Trophoblast cell (in vitro differentiated cells and primary cell): ENCODE measurements around the gene TRPM5.
"Not testable (repeated sequence)": the region's sequence is repeated elsewhere in the genome, so short reads cannot be mapped to it uniquely, and the experiment has no call there.

Source experiments
- DNase-seq, 2 donors: peaks; one replicate each; pipeline ENCODE4 v3.0.0-alpha.2; 2016
- H2AFZ ChIP-seq: 2 replicates; pipeline ENCODE4 v1.6.1; 2013; ENCODE audit warnings: low read length, moderate library complexity, mild to moderate bottlenecking; ENCODE audit not compliant: insufficient read depth, poor library complexity
- H2AK5ac ChIP-seq: 2 replicates; pipeline ENCODE4 v1.6.1; 2013; ENCODE audit warnings: mild to moderate bottlenecking, low read length
- H2BK120ac ChIP-seq: 2 replicates; pipeline ENCODE4 v1.6.1; 2013; ENCODE audit warnings: low read length, mild to moderate bottlenecking, moderate library complexity; ENCODE audit not compliant: insufficient read depth, poor library complexity
- H2BK12ac ChIP-seq: 2 replicates; pipeline ENCODE4 v1.6.1; 2013; ENCODE audit warnings: mild to moderate bottlenecking, low read length, moderate library complexity
- H2BK5ac ChIP-seq: 2 replicates; pipeline ENCODE4 v1.6.1; 2013; ENCODE audit warnings: low read length, low read depth, moderate library complexity, mild to moderate bottlenecking; ENCODE audit not compliant: poor library complexity
- H3K14ac ChIP-seq: 2 replicates; pipeline ENCODE4 v1.6.1; 2013; ENCODE audit warnings: mild to moderate bottlenecking, low read length
- H3K18ac ChIP-seq: 2 replicates; pipeline ENCODE4 v1.6.1; 2013; ENCODE audit warnings: mild to moderate bottlenecking, low read length
- H3K23ac ChIP-seq: 2 replicates; pipeline ENCODE4 v1.6.1; 2013; ENCODE audit warnings: low read length
- H3K27ac ChIP-seq: 2 replicates; pipeline ENCODE4 v1.5.1; 2013; ENCODE audit warnings: low read depth, mild to moderate bottlenecking, inconsistent platforms, low read length, moderate library complexity
- H3K27me3 ChIP-seq: 2 replicates; pipeline ENCODE4 v1.6.1; 2013; ENCODE audit warnings: inconsistent platforms, mild to moderate bottlenecking, low read length, moderate library complexity; ENCODE audit not compliant: insufficient read depth
- H3K36me3 ChIP-seq, 2 experiments: 1 replicate in 1 of 2; 2 replicates in 1 of 2; pipeline ENCODE4 v1.6.1; 2013; ENCODE audit warnings: low read length in 2 of 2, mild to moderate bottlenecking in 2 of 2, moderate library complexity in 1 of 2; ENCODE audit not compliant: insufficient read depth in 2 of 2, control insufficient read depth in 1 of 2
- H3K4ac ChIP-seq: 2 replicates; pipeline ENCODE4 v1.6.1; 2013; ENCODE audit warnings: low read depth, mild to moderate bottlenecking, low read length, moderate library complexity
- H3K4me1 ChIP-seq, 2 experiments: 1 replicate in 1 of 2; 2 replicates in 1 of 2; pipeline ENCODE4 v1.6.1; 2013; ENCODE audit warnings: low read length in 2 of 2, mild to moderate bottlenecking in 2 of 2, moderate library complexity in 1 of 2; ENCODE audit not compliant: insufficient read depth in 2 of 2, control insufficient read depth in 1 of 2
- H3K4me2 ChIP-seq: 2 replicates; pipeline ENCODE4 v1.6.1; 2013; ENCODE audit warnings: inconsistent platforms, mild to moderate bottlenecking, low read length, moderate library complexity
- H3K4me3 ChIP-seq: 2 replicates; pipeline ENCODE4 v1.5.1; 2013; ENCODE audit warnings: mild to moderate bottlenecking, low read depth, low read length, inconsistent platforms
- H3K79me1 ChIP-seq: one replicate; pipeline ENCODE4 v1.6.1; 2013; ENCODE audit warnings: low read length
- H3K79me2 ChIP-seq: 2 replicates; pipeline ENCODE4 v1.6.1; 2013; ENCODE audit warnings: low read length, mild to moderate bottlenecking; ENCODE audit not compliant: control insufficient read depth, insufficient read depth, poor library complexity
- H3K9ac ChIP-seq: 2 replicates; pipeline ENCODE4 v1.6.1; 2013; ENCODE audit warnings: mild to moderate bottlenecking, low read length
- H3K9me3 ChIP-seq: 2 replicates; pipeline ENCODE4 v1.6.1; 2013; ENCODE audit warnings: low read depth, mild to moderate bottlenecking, control low read depth, inconsistent platforms, low read length; ENCODE audit not compliant: insufficient read depth
- H4K12ac ChIP-seq: 2 replicates; pipeline ENCODE4 v1.6.1; 2013; ENCODE audit warnings: low read depth, mild to moderate bottlenecking, low read length, moderate library complexity
- H4K8ac ChIP-seq: 2 replicates; pipeline ENCODE4 v1.6.1; 2013; ENCODE audit warnings: low read depth, mild to moderate bottlenecking, low read length, moderate library complexity
- H4K91ac ChIP-seq: one replicate; pipeline ENCODE4 v1.6.1; 2013; ENCODE audit warnings: low read depth, mild to moderate bottlenecking, low read length, moderate library complexity
- WGBS: extraction: QIAGEN DNeasy Blood & Tissue Kit; methylation state at CpG from one replicate; pipeline ENCODE4 v1.1.7; 2013; ENCODE audit warnings: missing lambda C conversion rate; ENCODE audit not compliant: insufficient read length, insufficient coverage; ENCODE audit errors: extremely low coverage; 5-methylcytosine and 5-hydroxymethylcytosine counted together

TRPM5 gene

DNA sequence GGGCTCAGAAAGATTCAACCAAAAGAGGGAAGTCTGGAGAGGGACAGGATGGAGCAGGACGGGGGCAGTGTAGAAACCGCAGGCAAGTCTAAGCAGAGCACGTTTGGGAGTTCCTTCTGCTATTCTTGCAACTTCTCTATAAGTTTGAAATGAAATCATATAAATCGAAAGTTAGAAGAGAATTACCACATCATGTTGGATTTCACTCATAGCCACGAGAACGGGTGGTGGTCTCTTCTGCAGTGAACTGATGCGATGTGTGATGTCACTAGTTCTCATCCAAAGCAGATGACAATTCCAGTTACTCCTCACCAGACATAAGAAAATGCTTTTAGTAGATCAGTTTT lies 36.5 kb upstream of the TRPM5 start:
- Histone ChIP-seq H2AFZ (no peak overlapping the region), H2BK12ac (no peak overlapping the region), H3K4ac (no peak overlapping the region), H3K14ac (no peak overlapping the region), H4K91ac (no peak overlapping the region), H3K4me2 (no peak overlapping the region), H3K23ac (no peak overlapping the region), H2BK120ac (no peak overlapping the region), H3K79me2 (no peaks in the 10 kb centered on the region), H3K79me1 (no peaks in the 10 kb centered on the region), H3K9ac (no peak overlapping the region), H3K27ac (no peak overlapping the region), H3K18ac (no peak overlapping the region), H2BK5ac (no peak overlapping the region), H3K4me1 (no peaks in the 10 kb centered on the region), H3K36me3 (no peaks in the 10 kb centered on the region), H3K4me3 (no peak overlapping the region), H3K27me3 (no peaks in the 10 kb centered on the region), H3K9me3 (peaks cover 16% of the 10 kb centered on the region), H4K12ac (no peak overlapping the region), H2AK5ac (no peak overlapping the region), H4K8ac (no peak overlapping the region)
- no CpG with 5 or more reads among the region's 7 CpGs for WGBS
- DNase-seq: peak; percentile 7 to 39

- not testable (repeated sequence) for H4K91ac ChIP-seq, H3K4me2 ChIP-seq, H2BK120ac ChIP-seq, H2AK5ac ChIP-seq, H4K8ac ChIP-seq, H3K23ac ChIP-seq, H2AFZ ChIP-seq, DNase-seq, H3K4ac ChIP-seq, H3K79me2 ChIP-seq, H2BK12ac ChIP-seq, H3K18ac ChIP-seq, H3K9ac ChIP-seq, H3K4me3 ChIP-seq, H4K12ac ChIP-seq, H3K27ac ChIP-seq, H3K27me3 ChIP-seq, H3K4me1 ChIP-seq, H2BK5ac ChIP-seq, H3K36me3 ChIP-seq, H3K79me1 ChIP-seq, H3K14ac ChIP-seq
- peaks cover 16% of the 10 kb centered on the region for H3K9me3 ChIP-seq
- no CpG with 5 or more reads among the region's 6 CpGs for WGBS
Measured at GRCh38 chr11:2480067-2480873, 36.0 kb upstream of the TRPM5 start.

DNA sequence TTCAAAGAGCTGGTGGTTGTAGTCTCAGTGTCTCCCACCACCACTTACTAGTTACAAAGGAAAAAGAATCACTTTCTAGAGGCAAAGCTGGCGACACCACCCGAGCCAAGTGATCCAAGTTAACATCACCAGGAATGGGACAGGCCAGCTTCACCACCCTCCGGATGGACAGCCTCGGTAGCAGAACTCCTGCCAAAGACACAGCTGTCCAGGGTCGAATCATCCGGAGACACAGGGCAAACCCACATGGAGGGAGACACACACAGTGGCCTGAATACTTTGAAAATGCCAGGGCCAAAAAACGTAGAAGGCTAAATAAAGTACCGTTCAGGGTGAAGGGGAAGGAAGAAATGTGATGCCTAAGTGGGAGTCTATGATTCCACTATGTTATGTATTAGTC lies 33.6 kb upstream of the TRPM5 start:
- no peaks in the 10 kb centered on the region for H3K79me1 ChIP-seq
- H3K14ac ChIP-seq: no peak overlapping the region
- no peak overlapping the region for H4K8ac ChIP-seq
- no peak overlapping the region for H3K4ac ChIP-seq
- WGBS: no CpG with 5 or more reads among the region's 8 CpGs
- H3K9me3 ChIP-seq: peaks cover 13% of the 10 kb centered on the region
- no peaks in the 10 kb centered on the region for H3K79me2 ChIP-seq
- no peak overlapping the region for H3K4me3 ChIP-seq
- no peak overlapping the region for H4K91ac ChIP-seq
- no peak overlapping the region for H2AFZ ChIP-seq
- H2BK120ac ChIP-seq: no peak overlapping the region
- H3K27me3 ChIP-seq: no peaks in the 10 kb centered on the region
- no peak overlapping the region for H4K12ac ChIP-seq
- no peak overlapping the region for H2AK5ac ChIP-seq
- no peak overlapping the region for H3K4me2 ChIP-seq
- no peak overlapping the region for H3K27ac ChIP-seq
- no peak overlapping the region for H2BK5ac ChIP-seq
- no peak overlapping the region for H3K9ac ChIP-seq
- DNase-seq: no peak
- H3K18ac ChIP-seq: no peak overlapping the region
- no peaks in the 10 kb centered on the region for H3K4me1 ChIP-seq
- no peak overlapping the region for H3K23ac ChIP-seq
- no peak overlapping the region for H2BK12ac ChIP-seq
- no peaks in the 10 kb centered on the region for H3K36me3 ChIP-seq

- H2AFZ ChIP-seq: no peak overlapping the region
- WGBS: no CpG with 5 or more reads among the region's 3 CpGs
- no peak overlapping the region for H3K27ac ChIP-seq
- H3K9ac ChIP-seq: no peak overlapping the region
- H3K4ac ChIP-seq: no peak overlapping the region
- H2BK12ac ChIP-seq: no peak overlapping the region
- no peak overlapping the region for H2BK5ac ChIP-seq
- no peak overlapping the region for H4K91ac ChIP-seq
- no peak overlapping the region for H3K14ac ChIP-seq
- H2AK5ac ChIP-seq: no peak overlapping the region
- H3K27me3 ChIP-seq: no peaks in the 10 kb centered on the region
- H2BK120ac ChIP-seq: no peak overlapping the region
- no peak overlapping the region for H3K4me2 ChIP-seq
- no peaks in the 10 kb centered on the region for H3K79me1 ChIP-seq
- H3K79me2 ChIP-seq: no peaks in the 10 kb centered on the region
- H3K18ac ChIP-seq: no peak overlapping the region
- peaks cover 9% of the 10 kb centered on the region for H3K9me3 ChIP-seq
- H4K8ac ChIP-seq: no peak overlapping the region
- H3K4me3 ChIP-seq: no peak overlapping the region
- H3K23ac ChIP-seq: no peak overlapping the region
- H4K12ac ChIP-seq: no peak overlapping the region
- no peak for DNase-seq
- no peaks in the 10 kb centered on the region for H3K36me3 ChIP-seq
- no peaks in the 10 kb centered on the region for H3K4me1 ChIP-seq
Measured at GRCh38 chr11:2477254-2477653, 32.9 kb upstream of the TRPM5 start.
